Tongue (tissue), 2 donors: Measurements from ENCODE around the gene IGFBP7. TPM values are rescaled to one million over a fixed set of nuclear protein-coding genes. Genes with fewer than 3 reads are reported as not detected.
A peak's percentile ranks its signal among the peaks of the same experiment; 100 is the strongest.

Experiments used
- DNase-seq: peaks from one replicate; pipeline ENCODE4 v3.0.0-alpha.2; 2015
- total RNA-seq: library from RNA; depleted of rRNA; stranded (reverse); fragments of >200 nt; gene quantifications from one replicate; pipeline ENCODE4 v1.2.3, GENCODE V29; 2014

Gene IGFBP7, protein sequence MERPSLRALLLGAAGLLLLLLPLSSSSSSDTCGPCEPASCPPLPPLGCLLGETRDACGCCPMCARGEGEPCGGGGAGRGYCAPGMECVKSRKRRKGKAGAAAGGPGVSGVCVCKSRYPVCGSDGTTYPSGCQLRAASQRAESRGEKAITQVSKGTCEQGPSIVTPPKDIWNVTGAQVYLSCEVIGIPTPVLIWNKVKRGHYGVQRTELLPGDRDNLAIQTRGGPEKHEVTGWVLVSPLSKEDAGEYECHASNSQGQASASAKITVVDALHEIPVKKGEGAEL
- total RNA-seq, result 201 TPM

DNA sequence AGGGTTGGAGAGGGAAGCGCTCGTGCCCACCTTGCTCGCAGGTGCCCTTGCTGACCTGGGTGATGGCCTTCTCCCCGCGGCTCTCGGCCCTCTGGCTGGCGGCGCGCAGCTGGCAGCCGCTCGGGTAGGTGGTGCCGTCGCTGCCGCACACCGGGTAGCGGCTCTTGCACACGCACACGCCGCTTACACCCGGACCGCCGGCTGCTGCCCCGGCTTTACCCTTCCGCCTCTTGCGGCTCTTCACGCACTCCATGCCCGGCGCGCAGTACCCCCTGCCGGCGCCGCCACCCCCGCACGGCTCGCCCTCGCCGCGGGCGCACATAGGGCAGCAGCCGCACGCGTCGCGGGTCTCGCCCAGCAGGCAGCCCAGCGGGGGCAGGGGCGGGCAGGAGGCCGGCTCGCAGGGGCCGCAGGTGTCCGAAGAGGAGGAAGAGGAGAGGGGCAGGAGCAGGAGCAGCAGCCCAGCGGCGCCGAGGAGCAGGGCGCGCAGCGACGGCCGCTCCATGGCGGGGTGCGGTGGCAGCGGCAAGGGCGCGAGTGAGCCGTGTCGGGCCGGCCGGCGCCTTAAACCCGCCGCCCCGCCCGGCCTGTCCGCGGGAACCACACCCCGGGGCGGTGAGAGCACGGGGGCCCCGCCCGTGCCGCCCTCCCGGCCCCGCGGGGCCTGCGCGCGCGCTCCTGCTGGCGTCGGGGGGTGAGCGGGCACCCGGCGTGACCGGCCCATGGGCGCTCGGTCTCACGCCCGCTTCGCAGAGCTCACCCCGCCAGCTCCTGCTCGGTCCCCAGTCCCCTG, at the start of gene IGFBP7:
TSS of gene IGFBP7 (minus strand) at position 539 of the 793 bp plus-strand sequence. CDS start at position 505, 34 bp downstream.
- peak; percentile 38 for DNase-seq

DNA sequence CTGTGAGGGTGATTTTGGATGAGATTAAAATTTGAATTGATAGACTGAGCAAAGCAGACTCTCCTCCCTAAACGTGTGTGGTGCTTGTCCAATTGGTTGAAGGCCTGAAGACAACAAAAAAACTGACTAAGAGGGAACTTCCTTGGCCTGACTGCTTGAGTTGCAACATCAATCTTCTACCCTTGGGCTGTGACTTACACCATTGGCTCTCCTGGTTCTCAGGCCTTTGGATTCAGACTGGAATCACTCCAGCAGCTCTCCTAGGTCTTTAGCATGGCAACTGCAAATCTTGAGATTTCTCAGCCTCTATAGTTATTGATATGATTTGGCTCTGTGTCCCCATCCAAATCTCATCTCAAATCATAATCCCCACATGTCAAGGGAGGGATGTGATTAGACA, 49.7 kb upstream of the IGFBP7 start:
- no peak for DNase-seq

GRCh38 chr4:57158762-57159161, 48.6 kb upstream of the IGFBP7 start:
- no peak for DNase-seq

- no peak for DNase-seq
These were observed 48.0 kb upstream of the IGFBP7 start for GRCh38 chr4:57158221-57158620.

DNA sequence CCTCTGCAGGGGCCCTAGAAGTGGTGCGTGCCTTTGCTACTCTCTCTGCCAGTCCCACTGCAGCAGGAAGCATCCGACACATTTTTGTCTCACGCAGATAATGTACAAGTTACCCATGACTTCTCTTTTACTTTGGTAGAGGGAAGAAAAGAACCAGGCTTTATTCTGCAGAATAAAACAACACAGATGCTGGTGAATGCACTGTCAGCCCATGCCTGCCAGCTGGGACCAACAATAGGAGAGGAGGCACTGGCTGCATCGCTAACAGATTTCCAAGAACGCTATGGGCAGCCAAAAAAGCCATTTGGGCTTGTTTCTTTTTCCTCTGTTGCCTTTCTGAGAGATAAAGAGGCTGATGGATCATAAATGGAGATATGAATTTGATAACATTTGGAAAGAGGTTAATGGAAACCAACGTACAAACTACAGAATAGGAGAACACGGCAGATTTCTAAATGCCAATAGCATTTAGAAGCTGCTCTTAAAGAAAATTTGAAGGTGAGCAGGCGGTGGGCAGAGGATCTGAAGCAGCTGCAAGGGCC, 47.5 kb upstream of the IGFBP7 start:
- no peak for DNase-seq

DNA sequence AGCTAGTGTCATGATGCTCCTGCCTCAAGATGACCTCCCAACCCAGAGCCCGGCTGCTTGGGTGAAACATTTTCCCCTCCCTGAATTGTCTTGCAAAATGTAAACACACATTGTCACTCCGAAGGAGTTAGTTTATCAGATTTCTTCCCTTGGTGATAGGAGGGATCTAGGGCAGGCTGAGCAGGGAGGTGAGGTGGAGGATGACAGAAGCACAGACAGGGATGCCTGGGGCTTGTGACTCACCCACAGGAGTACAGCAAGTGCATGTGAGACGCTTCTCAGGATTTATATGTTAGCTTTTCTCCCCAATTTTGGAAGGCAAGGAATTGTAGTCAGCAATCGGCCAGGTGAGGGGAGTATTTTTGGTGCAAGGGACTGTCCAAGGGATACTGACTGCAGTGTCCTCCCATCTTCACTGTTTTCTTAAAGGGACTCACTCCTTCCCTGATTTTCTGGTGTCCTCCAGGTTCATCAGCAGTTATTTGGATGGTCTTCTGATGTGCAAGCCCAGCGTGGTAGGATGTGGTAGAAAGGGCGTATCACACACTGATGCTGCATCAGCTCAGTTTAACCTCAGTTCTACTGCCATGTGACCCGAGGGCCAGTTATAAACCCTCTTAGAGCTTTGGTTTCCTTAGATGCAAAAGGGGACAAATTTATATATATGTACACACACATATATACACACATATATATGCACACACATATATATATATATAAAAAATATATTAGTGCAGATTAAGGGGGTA, 46.2 kb upstream of the IGFBP7 start:
- no peak for DNase-seq

DNA sequence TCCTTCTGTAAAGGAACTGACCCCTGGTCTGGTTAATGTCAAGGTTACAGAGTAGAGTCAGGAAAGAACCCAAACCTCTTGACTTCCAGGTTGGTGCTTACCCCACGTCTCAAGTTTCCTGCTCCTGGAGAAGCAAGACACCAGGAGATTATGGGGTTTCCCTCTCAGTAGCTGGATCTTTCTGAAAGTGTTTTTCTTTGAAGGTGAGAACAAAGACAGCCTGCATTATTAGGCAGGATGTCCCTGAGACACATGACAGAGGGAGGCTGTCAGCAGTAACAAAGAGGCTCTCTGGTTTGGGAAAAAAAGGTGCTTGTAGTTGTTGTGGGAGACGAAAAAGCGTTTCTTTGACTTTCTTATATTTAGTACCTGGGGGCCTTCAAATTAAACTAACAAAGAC, 44.7 kb upstream of the IGFBP7 start:
- no peak for DNase-seq

GRCh38 chr4:57154191-57154590, 44.0 kb upstream of the IGFBP7 start:
- no peak for DNase-seq

DNA sequence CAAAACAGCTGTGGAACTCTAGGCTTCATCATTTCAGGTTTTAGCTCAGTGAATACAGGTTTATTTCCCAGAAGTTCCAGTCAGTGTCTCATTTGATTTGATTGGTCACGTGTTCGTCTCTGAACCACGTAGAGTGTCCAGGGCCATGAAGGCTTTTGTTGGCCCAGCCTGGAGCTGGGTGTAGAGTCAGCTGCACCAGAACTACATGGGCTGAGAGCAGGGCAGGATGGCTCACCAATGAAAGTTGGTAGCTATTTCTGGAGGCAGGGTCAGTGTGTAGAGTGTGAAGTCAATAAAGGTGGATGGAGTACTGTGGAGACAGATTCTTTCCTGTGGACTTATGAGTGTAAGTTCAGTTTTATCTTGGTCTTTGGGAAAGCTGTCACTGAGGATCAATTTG, 43.0 kb upstream of the IGFBP7 start:
- DNase-seq, result no peak

- DNase-seq, result no peak
These were observed 41.3 kb upstream of the IGFBP7 start for GRCh38 chr4:57151481-57151880.

DNA sequence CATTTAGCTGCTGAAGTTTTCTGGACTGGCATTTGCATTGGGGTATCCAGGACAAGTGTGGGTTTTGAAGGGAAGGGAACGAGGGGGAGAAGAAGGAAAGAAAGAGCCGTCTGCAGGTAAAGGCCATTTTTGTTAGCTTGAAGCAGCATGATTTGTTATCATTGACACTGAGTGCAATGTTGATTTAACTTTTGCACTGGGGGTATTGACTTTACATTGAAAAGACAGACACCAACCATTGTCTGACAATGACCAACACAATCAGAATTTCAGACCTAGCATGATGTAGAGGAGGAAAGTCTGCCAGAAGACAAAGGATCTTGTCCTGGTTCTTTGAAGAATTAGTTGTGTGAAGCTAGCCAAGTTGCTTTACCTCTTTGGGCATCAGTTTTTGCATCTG, 39.6 kb upstream of the IGFBP7 start:
- no peak for DNase-seq

- DNase-seq, result no peak
These were observed 38.8 kb upstream of the IGFBP7 start for GRCh38 chr4:57148831-57149505.

- DNase-seq, result no peak
These were observed 38.0 kb upstream of the IGFBP7 start for GRCh38 chr4:57148177-57148576.

DNA sequence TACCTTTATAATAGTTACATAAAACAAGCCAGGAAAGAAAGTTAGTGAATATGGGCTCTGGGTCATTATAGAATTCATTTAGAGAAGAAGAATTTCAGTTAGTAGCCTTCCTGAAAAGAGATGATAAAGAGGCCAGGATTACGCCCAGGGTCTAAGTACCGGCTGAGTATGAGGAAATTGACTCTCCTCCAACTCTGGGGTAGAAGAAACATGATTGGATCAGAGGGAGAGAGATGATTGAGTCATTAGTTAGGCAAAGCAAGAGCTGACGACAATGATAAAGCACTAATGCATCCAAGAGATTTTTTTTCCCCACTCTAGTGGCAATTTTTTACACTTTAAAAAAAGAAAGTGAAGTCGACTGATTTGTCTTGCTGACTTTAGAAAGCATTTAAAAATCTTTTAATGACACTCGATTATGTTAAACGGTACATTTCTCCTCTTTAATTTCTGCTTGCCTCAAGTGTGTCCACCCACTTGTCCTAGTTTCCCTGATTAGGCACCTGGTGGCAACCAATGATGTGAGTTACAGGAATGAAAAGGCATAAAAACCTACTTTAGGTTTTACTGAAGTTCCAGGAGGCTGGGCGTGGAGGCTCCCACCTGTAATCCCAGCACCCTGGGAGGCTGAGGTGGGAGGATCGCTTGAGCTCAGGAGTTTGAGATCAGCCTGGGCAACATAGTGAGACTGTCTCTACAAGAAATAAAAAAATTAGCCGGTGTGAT, 37.3 kb upstream of the IGFBP7 start:
- no peak for DNase-seq

DNA sequence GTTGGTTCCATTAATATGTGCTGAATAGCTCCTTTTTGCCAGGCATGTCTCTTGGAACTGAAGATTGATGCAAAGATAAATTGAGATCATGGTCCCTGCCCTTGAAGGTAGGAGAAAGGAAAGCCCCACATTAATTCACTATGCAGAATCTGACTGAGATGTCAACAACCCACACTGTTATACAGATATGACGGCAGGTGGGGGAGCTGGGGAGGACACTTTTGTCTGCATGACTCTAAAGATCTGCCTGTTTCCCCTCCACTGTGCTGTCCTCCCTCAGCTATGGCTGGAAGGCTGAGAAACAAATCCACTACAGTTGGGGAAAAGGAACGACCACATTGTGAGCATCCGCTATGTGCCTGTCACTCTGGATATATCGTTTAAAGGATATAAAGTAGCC, 36.3 kb upstream of the IGFBP7 start:
- DNase-seq, result no peak

DNA sequence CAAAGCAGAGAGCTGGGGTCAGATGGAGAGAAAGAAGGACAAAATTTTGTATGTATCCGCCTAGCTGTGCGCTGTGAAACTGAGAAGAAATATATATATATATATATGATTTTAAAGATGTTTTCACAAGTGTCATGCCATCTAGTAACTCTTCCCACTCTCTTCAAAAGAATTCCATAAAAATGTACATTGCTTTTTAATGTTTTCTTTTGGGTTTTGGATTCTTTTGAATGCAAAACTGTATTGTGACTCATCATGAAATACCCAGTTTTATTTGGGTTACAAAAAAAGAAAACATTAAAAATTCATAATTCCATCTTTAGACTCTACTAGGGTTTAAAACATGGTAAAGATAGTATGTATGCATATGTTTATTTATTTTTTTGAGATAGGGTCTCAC, 34.3 kb upstream of the IGFBP7 start:
- DNase-seq, result no peak

DNA sequence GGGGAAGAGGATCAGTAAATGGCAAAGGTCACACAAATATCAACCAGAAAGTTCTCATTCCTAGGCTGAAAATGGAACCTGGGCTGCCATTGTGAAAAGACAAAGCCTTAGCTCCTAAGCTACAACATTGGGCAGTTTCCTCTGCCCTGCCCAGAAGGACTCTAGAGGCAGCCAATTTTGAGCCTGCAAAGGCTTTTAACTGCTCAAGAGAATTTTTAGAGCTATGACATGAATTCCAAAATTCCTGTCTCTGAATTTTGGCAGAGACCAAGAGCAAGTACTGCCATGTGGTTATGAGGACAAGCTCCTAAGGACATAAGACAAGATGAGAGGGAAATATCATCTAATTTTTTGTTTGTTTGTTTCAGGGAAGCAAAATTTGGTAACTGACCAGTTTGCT, 29.6 kb upstream of the IGFBP7 start:
- DNase-seq, result no peak

GRCh38 chr4:57137261-57137660, 27.1 kb upstream of the IGFBP7 start:
- no peak for DNase-seq

DNA sequence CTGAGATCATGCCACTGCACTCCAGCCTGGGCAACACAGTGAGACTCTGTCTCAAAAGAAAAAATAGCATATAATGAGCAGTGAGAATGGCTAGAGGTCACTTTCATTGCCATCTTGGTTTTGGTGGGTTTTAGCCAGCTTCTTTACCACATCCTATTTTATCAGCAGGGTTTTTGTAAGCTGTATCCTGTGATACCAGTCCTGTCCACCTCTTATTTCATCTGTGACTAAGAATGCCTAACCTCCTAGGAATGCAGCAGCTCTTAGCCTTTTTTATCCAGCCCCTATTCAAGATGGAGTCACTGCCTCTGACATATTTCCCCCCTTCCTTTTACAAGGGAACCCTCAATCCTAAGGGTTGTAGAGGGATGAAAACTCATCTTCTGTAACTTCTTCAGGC, 26.1 kb upstream of the IGFBP7 start:
- no peak for DNase-seq

- DNase-seq, result no peak
These were observed 22.6 kb upstream of the IGFBP7 start for GRCh38 chr4:57132743-57133137.
